ENCODE results near the gene FAM217A.

FAM217A gene

DNA sequence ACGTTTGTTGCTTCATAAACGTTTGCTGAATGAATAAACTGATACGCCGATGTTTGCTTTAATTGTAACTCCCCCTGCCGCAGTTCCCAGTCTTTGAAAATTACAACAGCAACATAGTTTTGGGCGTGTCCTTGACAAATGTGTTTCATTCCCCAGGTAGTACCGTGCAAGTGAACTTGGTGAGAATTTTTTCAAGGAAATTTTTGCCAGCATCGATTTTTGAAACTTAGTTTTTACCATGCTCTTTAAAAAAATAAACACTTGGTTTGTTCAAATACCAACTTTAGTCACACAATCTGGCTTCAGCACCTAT, 60.1 kb downstream of the FAM217A start:
- peak overlapping the region; percentile 92 for H3K4me3 ChIP-seq (ENCODE audit: low read depth, low read length)
- no peak for DNase-seq (ENCODE audit: low read depth)
- TF ChIP-seq, protein P1, sequence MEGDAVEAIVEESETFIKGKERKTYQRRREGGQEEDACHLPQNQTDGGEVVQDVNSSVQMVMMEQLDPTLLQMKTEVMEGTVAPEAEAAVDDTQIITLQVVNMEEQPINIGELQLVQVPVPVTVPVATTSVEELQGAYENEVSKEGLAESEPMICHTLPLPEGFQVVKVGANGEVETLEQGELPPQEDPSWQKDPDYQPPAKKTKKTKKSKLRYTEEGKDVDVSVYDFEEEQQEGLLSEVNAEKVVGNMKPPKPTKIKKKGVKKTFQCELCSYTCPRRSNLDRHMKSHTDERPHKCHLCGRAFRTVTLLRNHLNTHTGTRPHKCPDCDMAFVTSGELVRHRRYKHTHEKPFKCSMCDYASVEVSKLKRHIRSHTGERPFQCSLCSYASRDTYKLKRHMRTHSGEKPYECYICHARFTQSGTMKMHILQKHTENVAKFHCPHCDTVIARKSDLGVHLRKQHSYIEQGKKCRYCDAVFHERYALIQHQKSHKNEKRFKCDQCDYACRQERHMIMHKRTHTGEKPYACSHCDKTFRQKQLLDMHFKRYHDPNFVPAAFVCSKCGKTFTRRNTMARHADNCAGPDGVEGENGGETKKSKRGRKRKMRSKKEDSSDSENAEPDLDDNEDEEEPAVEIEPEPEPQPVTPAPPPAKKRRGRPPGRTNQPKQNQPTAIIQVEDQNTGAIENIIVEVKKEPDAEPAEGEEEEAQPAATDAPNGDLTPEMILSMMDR (conservative IDR thresholded peaks at IDR 0.05; ENCODE audit: low read depth, low read length): no peak
